Ectodermal cell (in vitro differentiated cells): ENCODE data around the gene OPRL1. TPM values are rescaled to one million over a fixed set of nuclear protein-coding genes. Genes with fewer than 3 reads are reported as not detected.

Source experiments
- H3K27ac ChIP-seq: 2 replicates; pipeline ENCODE4 v1.7.0; 2013; ENCODE audit warnings: mild to moderate bottlenecking, low read depth, low read length; ENCODE audit not compliant: insufficient read depth, poor library complexity, severe bottlenecking
- H3K27me3 ChIP-seq: 2 replicates; pipeline ENCODE4 v1.7.0; 2013; ENCODE audit warnings: mild to moderate bottlenecking, low read length; ENCODE audit not compliant: insufficient read depth, control insufficient read depth, poor library complexity, severe bottlenecking
- H3K36me3 ChIP-seq: one replicate; pipeline ENCODE4 v1.7.0; 2013; ENCODE audit warnings: low read length; ENCODE audit not compliant: control insufficient read depth, insufficient read depth
- H3K4me1 ChIP-seq: one replicate; pipeline ENCODE4 v1.7.0; 2013; ENCODE audit warnings: low read length; ENCODE audit not compliant: control insufficient read depth, insufficient read depth
- H3K4me3 ChIP-seq: 2 replicates; pipeline ENCODE4 v1.7.0; 2013; ENCODE audit warnings: low read depth, low read length, control low read depth; ENCODE audit not compliant: insufficient read depth
- H3K9me3 ChIP-seq: 2 replicates; pipeline ENCODE4 v1.7.0; 2013; ENCODE audit warnings: mild to moderate bottlenecking, low read length, moderate library complexity; ENCODE audit not compliant: control insufficient read depth
- WGBS, 2 experiments: methylation state at CpG; one replicate each; pipeline ENCODE4 v1.1.7; 2013; ENCODE audit warnings: missing lambda C conversion rate in 2 of 2; 5-methylcytosine and 5-hydroxymethylcytosine counted together
- polyA plus RNA-seq, 4 experiments: library from polyadenylated mRNA; stranded (reverse); fragments of 50-300 nt; gene quantifications; one replicate each; pipeline ENCODE4 v1.2.3, GENCODE V29; 2013

The OPRL1 gene
- polyA plus RNA-seq (2013, experiment 1 of 4) = 2.6 TPM
- 3.1 TPM for polyA plus RNA-seq (2013, experiment 2 of 4)
- 2.3 TPM for polyA plus RNA-seq (2013, experiment 3 of 4)
- 3.2 TPM for polyA plus RNA-seq (2013, experiment 4 of 4)

- H3K4me1 ChIP-seq = peaks cover 45% of the 10 kb centered on the region
- H3K27ac ChIP-seq = no peak within 1 kb of the TSS
- peaks cover 53% of the 10 kb centered on the region for H3K27me3 ChIP-seq
- no peaks in the 10 kb centered on the region for H3K36me3 ChIP-seq
- no peaks in the 10 kb centered on the region for H3K9me3 ChIP-seq
- WGBS, 2 experiments = 11% methylated on average over 62 of the region's 62 CpGs
- H3K4me3 ChIP-seq = peak within 1 kb of the TSS; percentile 59
Observed at GRCh38 chr20:64080013-64080812, at the start of gene OPRL1. Gene OPRL1, plus strand, starts transcription at chr20:64080082. Its CDS starts 12,639 bp downstream, at chr20:64092721.

- WGBS, 2 experiments = 96% methylated on average over 20 of the region's 20 CpGs
- Histone ChIP-seq H3K4me3 (no peak overlapping the region), H3K4me1 (peaks cover 2% of the 10 kb centered on the region), H3K27ac (no peak overlapping the region), H3K36me3 (peaks cover 18% of the 10 kb centered on the region), H3K9me3 (no peaks in the 10 kb centered on the region), H3K27me3 (no peaks in the 10 kb centered on the region)
Observed at GRCh38 chr20:64030371-64031134, 49.3 kb upstream of the OPRL1 start.

GRCh38 chr20:64031822-64032314, 48.0 kb upstream of the OPRL1 start:
- H3K27ac ChIP-seq = no peak overlapping the region
- 96% methylated on average over 19 of the region's 19 CpGs for WGBS, 2 experiments
- H3K27me3 ChIP-seq = peaks cover 4% of the 10 kb centered on the region
- no peak overlapping the region for H3K4me3 ChIP-seq
- H3K4me1 ChIP-seq = peaks cover 15% of the 10 kb centered on the region
- H3K36me3 ChIP-seq = peaks cover 16% of the 10 kb centered on the region
- H3K9me3 ChIP-seq = no peaks in the 10 kb centered on the region

GRCh38 chr20:64032706-64033624, 46.9 kb upstream of the OPRL1 start:
- H3K4me1 ChIP-seq = peaks cover 15% of the 10 kb centered on the region
- WGBS, 2 experiments = 95% methylated on average over 31 of the region's 31 CpGs
- H3K9me3 ChIP-seq = no peaks in the 10 kb centered on the region
- H3K4me3 ChIP-seq = no peak overlapping the region
- H3K36me3 ChIP-seq = peaks cover 7% of the 10 kb centered on the region
- H3K27ac ChIP-seq = no peak overlapping the region
- peaks cover 15% of the 10 kb centered on the region for H3K27me3 ChIP-seq

GRCh38 chr20:64033981-64034493, 45.8 kb upstream of the OPRL1 start:
- Histone ChIP-seq H3K36me3 (peaks cover 5% of the 10 kb centered on the region), H3K4me3 (no peak overlapping the region), H3K27ac (no peak overlapping the region), H3K27me3 (peaks cover 25% of the 10 kb centered on the region), H3K4me1 (peaks cover 15% of the 10 kb centered on the region), H3K9me3 (no peaks in the 10 kb centered on the region)
- WGBS, 2 experiments = 93 to 95% methylated on average over 11 of the region's 11 CpGs

GRCh38 chr20:64035066-64035932, 44.6 kb upstream of the OPRL1 start:
- 82 to 83% methylated on average over 17 of the region's 17 CpGs for WGBS, 2 experiments
- Histone ChIP-seq H3K27ac (no peak overlapping the region), H3K9me3 (no peaks in the 10 kb centered on the region), H3K4me3 (no peak overlapping the region), H3K4me1 (peaks cover 15% of the 10 kb centered on the region), H3K36me3 (peaks cover 3% of the 10 kb centered on the region), H3K27me3 (peaks cover 38% of the 10 kb centered on the region)

- no peak within 1 kb of the TSS for H3K4me3 ChIP-seq
- peaks cover 15% of the 10 kb centered on the region for H3K4me1 ChIP-seq
- 55 to 62% methylated on average over 10 of the region's 10 CpGs for WGBS, 2 experiments
- H3K27ac ChIP-seq = no peak within 1 kb of the TSS
- H3K9me3 ChIP-seq = no peaks in the 10 kb centered on the region
- no peaks in the 10 kb centered on the region for H3K36me3 ChIP-seq
- H3K27me3 ChIP-seq = peaks cover 44% of the 10 kb centered on the region
Observed at GRCh38 chr20:64035933-64036345, 43.9 kb upstream of the OPRL1 start, which contains the start of gene C20orf204. Gene C20orf204, plus strand, starts transcription at chr20:64036182. Its CDS starts 142 bp downstream, at chr20:64036324.

GRCh38 chr20:64036346-64037198, 43.3 kb upstream of the OPRL1 start:
- Histone ChIP-seq H3K27me3 (peaks cover 51% of the 10 kb centered on the region), H3K4me1 (peaks cover 15% of the 10 kb centered on the region), H3K36me3 (no peaks in the 10 kb centered on the region), H3K9me3 (no peaks in the 10 kb centered on the region), H3K27ac (no peak overlapping the region), H3K4me3 (no peak overlapping the region)
- 80% methylated on average over 17 of the region's 17 CpGs for WGBS, 2 experiments
